ENCODE measurements around the gene CASS4.

The CASS4 gene

DNA sequence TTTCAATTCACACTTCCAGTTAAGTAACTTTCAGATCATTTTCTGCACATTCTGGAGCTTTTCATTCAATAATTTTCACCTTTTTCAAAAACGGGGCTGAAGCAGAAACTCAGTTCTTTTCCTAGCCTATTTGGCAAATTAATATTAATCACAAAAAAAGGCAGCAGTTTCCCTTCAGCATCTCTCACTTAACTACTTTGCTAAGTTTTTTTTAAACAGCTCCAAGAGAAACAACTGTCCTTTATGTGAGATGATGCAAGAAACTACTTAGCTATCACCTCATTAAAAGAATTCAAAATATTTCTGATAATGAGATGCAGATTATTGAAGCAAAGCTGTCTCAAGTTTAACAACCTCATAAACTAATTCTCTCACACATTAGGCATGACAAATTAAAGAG lies 11.8 kb downstream of the CASS4 start:
- DNase-seq, result no peak

GRCh38 chr20:56424931-56425330 lies 12.9 kb downstream of the CASS4 start:
- DNase-seq, result no peak

DNA sequence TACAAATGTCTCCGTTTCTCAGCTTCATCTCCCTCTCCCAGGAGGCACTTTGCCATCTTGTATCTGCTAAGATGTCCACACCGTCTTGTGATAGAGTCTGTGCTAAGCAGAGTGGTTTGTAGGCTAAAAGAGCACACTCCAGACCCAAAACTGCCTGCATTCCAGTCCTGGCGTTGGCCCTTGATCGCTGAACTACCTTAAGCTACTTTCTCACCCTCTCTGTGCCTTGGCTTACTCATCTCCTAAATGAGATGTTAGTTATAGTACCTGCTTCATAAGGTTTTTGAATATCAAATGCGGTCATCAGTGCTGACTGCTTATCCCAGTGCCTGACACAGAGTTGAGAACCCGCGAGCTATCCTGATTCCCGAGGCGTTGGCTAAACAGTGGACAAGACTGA lies 14.0 kb downstream of the CASS4 start:
- no peak for DNase-seq

- no peak for DNase-seq
These were observed 14.9 kb downstream of the CASS4 start for GRCh38 chr20:56426926-56427325.

GRCh38 chr20:56427797-56428196 lies 15.7 kb downstream of the CASS4 start:
- no peak for DNase-seq

DNA sequence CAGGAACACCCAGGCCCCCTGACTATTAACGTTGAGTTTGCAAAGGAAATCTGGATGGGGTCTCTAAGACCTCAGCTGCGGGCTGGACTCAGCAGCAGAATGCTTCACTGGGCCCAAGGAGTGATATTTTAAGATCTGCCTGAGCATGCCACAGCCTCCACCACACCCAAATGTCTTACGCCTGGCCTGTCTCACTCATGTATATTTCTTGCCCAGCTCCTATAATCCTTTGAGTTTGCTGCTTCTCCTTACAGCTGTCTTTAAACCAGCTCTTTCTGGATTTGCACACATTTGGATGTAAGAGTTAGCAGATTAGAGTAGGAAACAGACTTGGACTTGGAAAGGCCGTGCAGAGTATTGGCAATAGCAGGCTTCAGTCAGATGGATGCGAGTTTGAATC lies 16.4 kb downstream of the CASS4 start:
- no peak for DNase-seq

DNA sequence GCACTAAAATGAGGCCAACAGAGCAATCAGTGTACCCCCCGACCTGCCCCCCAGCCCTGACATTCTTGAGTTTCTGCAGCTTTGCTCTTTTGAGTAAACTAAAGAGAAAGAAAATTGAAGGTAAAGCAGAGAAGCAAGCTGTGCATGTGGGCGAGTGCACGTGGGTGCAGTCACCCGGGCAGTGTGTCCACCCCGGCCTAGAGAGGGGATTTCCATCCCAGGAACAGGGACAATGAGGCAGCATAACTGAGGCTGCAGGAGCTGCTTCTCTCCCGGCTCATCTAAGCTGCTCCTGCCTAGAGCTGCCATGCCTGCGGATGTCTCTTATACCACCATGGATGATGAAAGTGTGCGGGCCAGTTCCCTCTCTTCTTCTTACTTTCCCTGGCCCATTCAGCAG lies 16.8 kb downstream of the CASS4 start:
- no peak for DNase-seq

DNA sequence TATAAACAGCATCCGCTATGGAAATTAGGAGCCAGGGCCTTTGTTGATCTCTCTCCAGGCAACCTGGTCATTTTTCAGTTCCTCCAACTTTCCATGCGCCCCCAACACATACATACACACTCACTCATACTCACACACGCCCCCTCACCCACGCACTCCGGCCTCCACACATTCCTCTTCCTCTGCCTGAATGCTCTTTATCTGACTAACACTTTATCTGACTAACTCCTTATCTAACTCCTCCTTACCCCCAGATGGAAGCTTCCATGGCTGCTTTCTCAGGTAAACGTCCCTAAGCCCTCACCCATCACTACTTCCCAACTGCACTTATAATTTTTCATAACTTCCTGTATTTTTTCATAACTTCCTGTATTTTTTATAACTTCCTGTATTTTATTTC lies 17.4 kb downstream of the CASS4 start:
- DNase-seq, result no peak

GRCh38 chr20:56429941-56430340 lies 17.9 kb downstream of the CASS4 start:
- DNase-seq, result no peak

- DNase-seq, result no peak
These were observed 18.4 kb downstream of the CASS4 start for GRCh38 chr20:56430461-56430860.

DNA sequence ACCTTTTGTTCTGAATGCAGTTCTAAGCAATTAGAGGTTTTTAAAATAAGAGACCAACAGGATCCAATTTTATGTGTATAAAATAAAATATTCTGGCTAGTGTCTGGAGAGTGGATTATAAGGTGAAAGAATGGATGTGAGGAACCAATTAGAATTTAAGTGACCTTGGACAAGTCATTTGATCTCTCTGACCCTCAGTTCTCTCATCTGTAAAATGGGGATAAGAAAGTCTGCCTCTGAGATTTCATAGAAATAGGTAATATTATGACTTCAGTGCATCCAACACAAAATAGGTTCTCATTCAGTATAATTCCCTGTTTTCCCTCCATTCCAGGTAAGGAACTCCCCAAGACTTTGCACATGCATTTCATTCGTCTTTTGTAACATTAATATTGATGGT lies 18.9 kb downstream of the CASS4 start:
- no peak for DNase-seq

DNA sequence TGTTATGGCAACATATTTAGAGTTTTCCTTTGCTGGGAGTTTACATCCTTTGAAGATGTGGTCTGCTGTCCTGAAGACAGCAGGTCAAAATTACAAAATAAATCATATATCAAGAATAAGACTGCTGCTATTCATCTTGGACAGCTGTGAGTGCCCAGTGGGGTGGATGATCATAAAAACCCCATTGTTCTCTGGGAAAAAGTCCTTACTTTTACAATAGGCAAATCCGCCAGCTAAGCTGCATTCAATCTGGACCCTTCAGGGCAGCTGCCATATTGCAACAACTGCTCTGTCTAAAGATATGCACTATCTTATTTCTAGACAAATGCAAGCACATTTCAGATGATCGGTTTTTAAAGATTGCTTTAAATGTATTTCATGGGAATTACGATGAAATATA lies 19.4 kb downstream of the CASS4 start:
- no peak for DNase-seq

DNA sequence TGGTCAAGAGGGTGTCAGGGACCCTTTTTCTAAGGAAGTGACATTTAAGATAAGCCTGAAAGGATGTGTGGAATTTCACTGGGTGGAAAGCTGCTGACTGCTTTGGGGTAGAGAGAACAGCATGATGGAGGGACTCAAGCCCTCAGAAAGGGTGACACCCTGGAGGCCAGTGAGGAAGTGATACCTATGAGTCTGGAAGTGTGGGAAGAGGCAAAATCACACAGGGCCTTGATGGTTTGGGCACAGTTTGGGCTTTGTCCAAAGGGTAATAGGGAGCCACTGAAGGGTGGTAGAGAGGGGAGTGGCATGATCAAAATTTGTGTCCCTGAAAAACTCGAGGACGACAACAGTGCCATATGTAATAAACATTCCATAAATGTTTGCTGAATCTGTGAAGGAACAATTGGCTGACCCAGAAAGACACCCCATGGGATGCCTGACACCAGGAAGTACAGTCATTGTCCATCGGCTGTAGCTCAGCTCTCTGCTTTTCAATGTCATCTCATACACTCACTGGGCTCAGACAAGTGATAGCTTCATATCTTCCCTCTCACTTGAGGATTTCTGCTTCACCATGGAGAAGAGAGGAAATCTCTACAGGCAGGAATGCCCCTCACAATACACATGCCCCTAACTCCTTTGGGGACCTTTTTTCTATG lies 21.3 kb downstream of the CASS4 start:
- no peak for DNase-seq

- DNase-seq, result no peak
These were observed 21.8 kb downstream of the CASS4 start for GRCh38 chr20:56433880-56434255.

GRCh38 chr20:56437196-56437960 lies 25.3 kb downstream of the CASS4 start:
- no peak for DNase-seq

GRCh38 chr20:56438284-56438683 lies 26.2 kb downstream of the CASS4 start:
- DNase-seq, result no peak

GRCh38 chr20:56439771-56440291 lies 27.8 kb downstream of the CASS4 start:
- no peak for DNase-seq

- DNase-seq, result peak; percentile 69
These were observed 28.4 kb downstream of the CASS4 start for GRCh38 chr20:56440346-56441007.

DNA sequence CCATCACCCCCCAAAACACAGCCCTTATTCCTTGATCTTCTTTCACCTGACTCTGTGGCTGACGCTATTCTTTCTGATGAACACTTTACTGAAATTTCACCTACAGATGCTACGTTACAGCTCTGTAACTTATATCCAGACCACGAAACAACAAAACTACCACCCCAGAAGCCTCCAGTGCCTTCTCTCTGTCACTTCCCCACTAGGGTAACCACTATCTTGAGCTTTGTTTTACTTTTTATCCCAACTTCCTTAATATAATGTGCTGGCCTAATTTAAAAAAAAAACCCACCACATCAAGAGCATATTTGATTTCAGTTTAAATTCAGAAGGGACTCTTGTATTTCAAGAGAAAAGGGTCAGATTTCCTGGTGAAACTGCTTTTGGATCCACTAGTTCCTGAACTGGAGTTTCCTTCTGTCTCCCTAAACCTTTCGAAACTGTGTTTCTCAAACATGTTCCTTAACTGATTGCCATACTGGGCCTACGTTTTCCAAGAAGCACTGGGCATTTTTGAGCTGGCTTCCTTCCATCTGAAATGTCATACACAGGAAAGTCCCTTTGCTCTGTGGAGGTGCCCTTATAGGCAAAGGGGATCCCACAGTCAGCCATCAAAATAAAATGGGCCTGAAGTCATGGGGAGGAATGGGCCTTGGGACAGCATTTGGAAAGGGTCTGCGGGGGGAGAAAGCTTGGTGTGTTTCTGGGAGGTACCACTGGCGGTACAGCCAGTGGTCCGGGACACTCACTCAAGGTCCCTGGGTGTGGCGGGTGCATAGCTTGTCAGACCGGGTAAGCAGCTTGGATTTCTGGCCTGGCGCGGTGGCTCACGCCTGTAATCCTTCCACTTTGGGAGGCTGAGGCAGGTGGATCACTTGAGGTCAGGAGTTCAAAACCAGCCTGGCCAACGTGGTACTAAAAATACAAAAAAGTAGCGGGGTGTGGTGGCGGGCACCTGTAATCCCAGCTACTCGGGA lies 30.6 kb downstream of the CASS4 start:
- peak; percentile 30 for DNase-seq

- no peak for DNase-seq
These were observed 31.8 kb downstream of the CASS4 start for GRCh38 chr20:56443654-56444540.

- no peak for DNase-seq
These were observed 33.1 kb downstream of the CASS4 start for GRCh38 chr20:56445130-56445529.

DNA sequence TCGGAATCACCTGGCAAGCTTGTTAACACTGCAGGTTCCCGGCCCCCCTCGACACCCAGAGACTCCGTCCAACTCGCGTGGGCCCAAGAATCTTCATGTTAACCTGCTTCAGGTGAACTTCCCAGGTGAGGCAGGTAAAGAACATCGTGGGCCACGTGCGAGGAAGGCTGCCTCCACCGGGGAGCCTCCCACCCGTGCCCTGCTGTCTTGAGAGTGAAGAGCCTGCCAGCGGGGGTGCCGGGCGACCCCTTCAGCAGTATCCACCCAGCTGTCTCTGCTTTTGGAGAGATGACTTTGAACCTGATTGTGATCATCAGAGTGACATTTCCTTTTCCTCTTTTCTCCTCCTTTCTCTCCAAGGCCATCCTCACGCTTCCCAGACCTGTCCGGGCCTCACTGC lies 33.5 kb downstream of the CASS4 start:
- no peak for DNase-seq

Data from central memory CD4-positive, alpha-beta T cell (primary cell).